ENCODE measurements around the gene TMEM234. TPM values are rescaled to one million over a fixed set of nuclear protein-coding genes. Genes with fewer than 3 reads are reported as not detected.

TMEM234 gene
- total RNA-seq (10 to 100 TPM; 19.3 to 21.0 TPM), polyA plus RNA-seq (ENCODE audit: insufficient read length in 6 of 6) (10 to 100 TPM; 19.8 to 24.8 (median 22.8) TPM)
- long read RNA-seq, donor 1, transcript TMEM234-201 (5 exons, 1,082 nt), result major isoform, 5 of 230 reads
- long read RNA-seq, donor 1, partial matches to known transcripts, result 150 of 230 reads
- long read RNA-seq, donor 1, other reads (novel, unspliced or antisense), result 74 of 230 reads
- long read RNA-seq, donor 2, partial matches to known transcripts, result 0 of 1 reads
- long read RNA-seq, donor 2, other reads (novel, unspliced or antisense), result 0 of 1 reads
- long read RNA-seq, donor 3, partial matches to known transcripts, result 0 of 3 reads
- long read RNA-seq, donor 3, other reads (novel, unspliced or antisense), result 0 of 3 reads
- long read RNA-seq, donor 4, partial matches to known transcripts, result 3 of 18 reads
- long read RNA-seq, donor 4, other reads (novel, unspliced or antisense), result 9 of 18 reads
- long read RNA-seq, donor 5, transcript TMEM234-201 (5 exons, 1,082 nt), result major isoform, 5 of 149 reads
- long read RNA-seq, donor 5, partial matches to known transcripts, result 144 of 149 reads
- long read RNA-seq, donor 5, other reads (novel, unspliced or antisense), result 0 of 149 reads
- long read RNA-seq, donor 6, partial matches to known transcripts, result 0 of 4 reads
- long read RNA-seq, donor 6, other reads (novel, unspliced or antisense), result 0 of 4 reads
- long read RNA-seq, donor 7, partial matches to known transcripts, result 0 of 3 reads
- long read RNA-seq, donor 7, other reads (novel, unspliced or antisense), result 0 of 3 reads
- long read RNA-seq, donor 8, partial matches to known transcripts, result 0 of 5 reads
- long read RNA-seq, donor 8, other reads (novel, unspliced or antisense), result 0 of 5 reads
- long read RNA-seq, donor 9, result 0 reads
- long read RNA-seq, donor 10, transcript TMEM234-201 (5 exons, 1,082 nt), result major isoform, 10 of 16 reads
- long read RNA-seq, donor 10, partial matches to known transcripts, result 1 of 16 reads
- long read RNA-seq, donor 10, other reads (novel, unspliced or antisense), result 5 of 16 reads
- long read RNA-seq, donor 11, partial matches to known transcripts, result 0 of 4 reads
- long read RNA-seq, donor 11, other reads (novel, unspliced or antisense), result 0 of 4 reads
- long read RNA-seq, donor 12, partial matches to known transcripts, result 0 of 3 reads
- long read RNA-seq, donor 12, other reads (novel, unspliced or antisense), result 0 of 3 reads

DNA sequence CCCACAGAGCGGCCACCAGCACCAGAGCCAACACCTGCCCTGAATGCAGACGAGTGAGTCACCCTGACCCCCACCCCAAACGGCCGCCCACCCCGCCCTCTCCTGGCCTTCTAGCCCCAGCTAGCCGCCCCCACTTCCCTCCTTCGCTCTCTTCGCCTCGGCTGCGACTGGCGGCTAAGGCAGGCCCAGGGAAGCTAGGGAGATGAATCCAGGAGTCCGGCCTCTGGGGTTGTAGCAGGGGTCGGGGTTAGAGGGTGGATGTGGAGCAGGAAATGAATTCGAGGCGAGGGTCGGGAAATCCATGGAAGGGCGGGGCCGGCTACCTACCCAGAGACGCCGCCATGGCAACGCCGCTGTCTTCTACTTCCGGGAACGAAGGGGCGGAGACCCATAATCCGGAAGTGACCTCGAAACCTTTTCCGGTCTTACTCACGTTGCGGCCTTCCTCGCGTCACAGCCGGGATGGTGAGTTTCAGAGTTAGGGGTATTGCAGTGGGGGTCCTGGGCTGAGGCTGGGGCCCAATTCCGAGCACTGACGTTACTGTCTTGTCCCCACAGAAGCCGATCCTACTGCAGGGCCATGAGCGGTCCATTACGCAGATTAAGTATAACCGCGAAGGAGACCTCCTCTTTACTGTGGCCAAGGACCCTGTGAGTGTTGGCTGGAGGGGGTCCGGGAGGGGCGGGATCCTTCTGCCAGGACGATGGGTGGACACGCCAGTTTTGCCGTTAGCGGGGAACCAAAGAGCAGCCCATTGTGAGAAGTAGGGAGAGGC lies at the start of gene TMEM234, which contains the start of gene EIF3I:
TMEM234 (minus strand) TSS at position 374 of the 776 bp plus-strand sequence; CDS start at position 343, 31 bp downstream.
EIF3I (plus strand) TSS at position 428 of the 776 bp plus-strand sequence; CDS start at position 463, 35 bp downstream.
- TF ChIP-seq, protein P1, sequence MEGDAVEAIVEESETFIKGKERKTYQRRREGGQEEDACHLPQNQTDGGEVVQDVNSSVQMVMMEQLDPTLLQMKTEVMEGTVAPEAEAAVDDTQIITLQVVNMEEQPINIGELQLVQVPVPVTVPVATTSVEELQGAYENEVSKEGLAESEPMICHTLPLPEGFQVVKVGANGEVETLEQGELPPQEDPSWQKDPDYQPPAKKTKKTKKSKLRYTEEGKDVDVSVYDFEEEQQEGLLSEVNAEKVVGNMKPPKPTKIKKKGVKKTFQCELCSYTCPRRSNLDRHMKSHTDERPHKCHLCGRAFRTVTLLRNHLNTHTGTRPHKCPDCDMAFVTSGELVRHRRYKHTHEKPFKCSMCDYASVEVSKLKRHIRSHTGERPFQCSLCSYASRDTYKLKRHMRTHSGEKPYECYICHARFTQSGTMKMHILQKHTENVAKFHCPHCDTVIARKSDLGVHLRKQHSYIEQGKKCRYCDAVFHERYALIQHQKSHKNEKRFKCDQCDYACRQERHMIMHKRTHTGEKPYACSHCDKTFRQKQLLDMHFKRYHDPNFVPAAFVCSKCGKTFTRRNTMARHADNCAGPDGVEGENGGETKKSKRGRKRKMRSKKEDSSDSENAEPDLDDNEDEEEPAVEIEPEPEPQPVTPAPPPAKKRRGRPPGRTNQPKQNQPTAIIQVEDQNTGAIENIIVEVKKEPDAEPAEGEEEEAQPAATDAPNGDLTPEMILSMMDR (IDR thresholded peaks at IDR 0.05), result no peak
- H3K4me1 ChIP-seq, result peaks cover 22 to 28% of the 10 kb centered on the region in 2 donors
- DNase-seq, result peak; percentile 92 to 95 (median 94)
- peak within 1 kb of the TSS; percentile 64 to 93 for H3K4me3 ChIP-seq
- peak within 1 kb of the TSS; percentile 75 to 87 for H3K27ac ChIP-seq
- intact Hi-C loops (cut with DNase I), result no loop called here
- H3K9me3 ChIP-seq, result no peaks in the 10 kb centered on the region
- peaks cover 0 to 51% of the 10 kb centered on the region in 2 donors for H3K36me3 ChIP-seq
- no peaks in the 10 kb centered on the region for H3K27me3 ChIP-seq
- ATAC-seq, result peak; percentile 98

DNA sequence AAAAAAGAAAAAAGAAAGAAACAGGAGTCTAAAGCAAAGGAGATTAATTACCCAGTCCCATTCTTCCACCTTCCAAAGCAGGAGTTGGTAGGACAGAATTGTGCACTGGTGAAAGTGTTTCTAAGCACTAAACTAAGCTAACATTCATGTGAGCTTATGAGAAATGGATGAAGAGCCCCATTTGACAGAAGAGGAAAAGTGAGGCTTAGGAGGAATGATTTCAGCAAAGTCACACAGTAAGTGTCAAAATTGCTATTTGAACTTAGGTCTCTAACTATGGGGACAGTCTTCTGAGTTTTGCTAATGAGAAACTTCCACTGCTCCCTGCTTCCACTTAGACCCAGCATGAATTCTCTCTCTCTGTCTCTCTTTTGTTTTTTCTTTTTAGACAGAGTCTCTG lies 47.6 kb upstream of the TMEM234 start:
- intact Hi-C loops (cut with DNase I), result no loop called here
- Histone ChIP-seq H3K27me3 (peaks cover under 1 to 16% of the 10 kb centered on the region in 2 donors), H3K4me3 (no peak overlapping the region), H3K4me1 (peaks cover 0 to 8% of the 10 kb centered on the region in 2 donors), H3K27ac (no peak overlapping the region), H3K9me3 (no peaks in the 10 kb centered on the region), H3K36me3 (no peaks in the 10 kb centered on the region)
- TF ChIP-seq, protein P1 (IDR thresholded peaks at IDR 0.05), result no peak
- ATAC-seq (no peak), DNase-seq (no peak)

DNA sequence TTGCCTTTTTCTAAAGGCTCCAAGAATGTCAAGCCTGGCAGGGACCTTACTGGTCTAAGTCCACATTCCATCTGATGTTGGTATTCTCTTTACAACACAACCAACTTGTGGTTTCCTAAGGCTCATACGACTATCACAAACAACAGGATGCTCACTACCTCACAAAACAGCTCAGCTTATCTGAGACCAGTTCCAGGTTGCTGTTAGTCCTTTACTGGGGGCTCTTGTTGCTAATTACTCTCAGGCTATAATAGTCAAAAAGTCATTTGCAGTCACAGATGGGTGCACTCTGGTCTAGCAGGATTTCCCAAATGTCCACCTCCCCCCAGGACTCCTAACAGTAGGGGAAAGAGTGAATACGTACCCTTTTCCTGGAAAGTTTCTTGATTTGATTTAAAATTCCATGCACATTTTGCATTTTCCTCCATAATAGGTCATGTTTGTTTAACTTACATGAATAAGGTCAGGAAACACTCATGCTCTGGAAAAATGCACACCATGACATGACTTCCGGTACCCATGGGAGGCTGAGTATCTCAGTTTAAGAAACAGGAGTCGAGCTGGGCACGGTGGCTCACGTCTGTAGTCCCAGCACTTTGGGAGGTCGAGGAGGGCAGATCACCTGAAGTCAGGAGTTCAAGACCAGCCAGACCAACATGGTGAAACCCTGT lies 44.9 kb upstream of the TMEM234 start:
- H3K27me3 ChIP-seq, result no peaks in the 10 kb centered on the region
- H3K36me3 ChIP-seq, result no peaks in the 10 kb centered on the region
- TF ChIP-seq, protein P1 (IDR thresholded peaks at IDR 0.05), result no peak
- peak overlapping the region in 1 of 2 donors; percentile 13 for H3K27ac ChIP-seq
- H3K4me1 ChIP-seq, result peaks cover 0 to 8% of the 10 kb centered on the region in 2 donors
- intact Hi-C loops (cut with DNase I), result no loop called here
- no peaks in the 10 kb centered on the region for H3K9me3 ChIP-seq
- DNase-seq, result peak in 1 of 4 donors; percentile 49
- ATAC-seq, result no peak
- no peak overlapping the region for H3K4me3 ChIP-seq

DNA sequence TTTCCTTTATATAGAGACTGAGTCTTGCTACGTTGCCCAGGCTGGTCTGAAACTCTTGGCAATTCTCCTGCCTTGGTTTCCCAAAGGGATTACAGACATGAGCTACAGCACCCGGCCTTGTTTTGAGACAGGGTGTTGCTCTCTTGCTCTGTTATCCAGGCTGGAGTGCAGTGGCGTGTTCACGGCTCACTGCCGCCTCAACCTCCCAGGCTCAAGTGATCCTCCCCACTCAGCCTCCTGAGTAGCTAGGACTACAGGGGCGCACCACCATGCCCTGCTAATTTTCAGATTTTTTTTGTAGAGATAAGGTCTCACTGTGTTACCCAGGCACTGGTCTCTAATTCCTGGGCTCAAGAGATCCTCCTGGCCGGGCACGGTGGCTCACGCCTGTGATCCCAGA lies 43.7 kb upstream of the TMEM234 start:
- H3K27ac ChIP-seq, result no peak overlapping the region
- H3K27me3 ChIP-seq, result no peaks in the 10 kb centered on the region
- peaks cover 0 to 8% of the 10 kb centered on the region in 2 donors for H3K4me1 ChIP-seq
- no peaks in the 10 kb centered on the region for H3K9me3 ChIP-seq
- ATAC-seq (no peak), DNase-seq (no peak)
- no peak overlapping the region for H3K4me3 ChIP-seq
- no peaks in the 10 kb centered on the region for H3K36me3 ChIP-seq
- intact Hi-C loops (cut with DNase I), result no loop called here
- TF ChIP-seq, protein P1 (IDR thresholded peaks at IDR 0.05), result no peak
